Erythroblast (primary cell): Measurements from ENCODE around the gene XRCC4.

Experiments used
- DNase-seq, 2 experiments: peaks; one replicate each; lab custom pipeline; 2025; lab: John Stamatoyannopoulos, UW
- GATA1 ChIP-seq: IDR thresholded peaks from 2 replicates; pipeline ENCODE4 v1.6.1; 2011; ENCODE audit warnings: low read depth, mild to moderate bottlenecking, control low read depth, low read length, moderate library complexity
- POLR2A ChIP-seq: IDR thresholded peaks from 2 replicates; pipeline ENCODE4 v1.6.1; 2011; ENCODE audit warnings: mild to moderate bottlenecking, low read length

XRCC4 gene

DNA sequence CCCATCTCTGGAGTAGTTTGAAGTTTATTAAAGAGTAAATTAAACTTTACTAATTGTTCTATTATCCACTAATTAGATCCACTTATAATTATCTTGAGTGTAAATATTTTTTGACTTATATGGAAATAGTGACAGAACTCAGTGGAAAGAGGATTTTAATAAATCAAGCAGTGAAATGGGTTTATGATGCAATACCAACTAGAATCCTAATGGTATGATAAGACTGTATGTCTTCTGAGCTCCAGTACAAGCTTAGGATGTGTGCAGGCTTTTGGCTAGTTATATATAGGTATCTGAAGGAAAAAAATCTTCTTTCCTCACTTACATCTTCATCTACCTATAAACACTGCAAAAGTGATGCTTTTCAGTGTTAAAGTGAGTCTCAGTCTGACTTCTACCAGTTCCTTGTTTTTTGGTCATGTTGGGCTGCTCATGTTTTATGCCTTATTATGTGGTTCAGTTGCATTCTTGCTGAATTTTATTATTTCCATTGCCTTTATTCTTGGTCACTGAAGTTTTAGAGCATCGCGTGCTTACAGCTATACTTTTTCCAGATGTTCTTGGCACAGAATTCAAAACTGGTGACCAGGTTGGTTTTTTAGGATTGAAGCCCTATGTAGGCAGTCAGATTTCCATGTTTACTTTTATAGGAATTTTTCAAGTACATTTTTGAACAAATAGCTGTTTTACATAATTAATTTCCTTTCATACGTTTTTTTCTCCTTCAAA, 30.5 kb downstream of the XRCC4 start:
- DNase-seq, result no peak
- no peak for TF ChIP-seq GATA1

DNA sequence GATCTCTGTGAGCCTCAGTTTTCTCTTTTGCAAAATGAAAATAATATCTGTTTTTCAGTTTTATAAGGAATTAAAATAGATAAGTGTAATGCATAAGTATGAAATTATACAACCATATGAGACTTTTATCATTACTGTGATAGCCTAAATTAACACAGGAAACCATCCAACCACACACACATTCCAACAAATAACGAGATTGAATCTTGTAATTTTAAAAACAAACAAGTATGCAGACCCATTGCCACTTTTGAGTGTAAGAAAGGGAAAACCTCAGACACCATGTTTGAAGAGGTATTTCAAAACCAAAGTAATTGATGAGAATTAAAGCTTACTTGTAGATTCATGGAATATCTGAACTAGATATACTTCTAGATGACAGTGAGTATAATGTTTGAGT, 32.0 kb downstream of the XRCC4 start:
- TF ChIP-seq POLR2A, result no peak
- TF ChIP-seq GATA1, result no peak
- no peak for DNase-seq

DNA sequence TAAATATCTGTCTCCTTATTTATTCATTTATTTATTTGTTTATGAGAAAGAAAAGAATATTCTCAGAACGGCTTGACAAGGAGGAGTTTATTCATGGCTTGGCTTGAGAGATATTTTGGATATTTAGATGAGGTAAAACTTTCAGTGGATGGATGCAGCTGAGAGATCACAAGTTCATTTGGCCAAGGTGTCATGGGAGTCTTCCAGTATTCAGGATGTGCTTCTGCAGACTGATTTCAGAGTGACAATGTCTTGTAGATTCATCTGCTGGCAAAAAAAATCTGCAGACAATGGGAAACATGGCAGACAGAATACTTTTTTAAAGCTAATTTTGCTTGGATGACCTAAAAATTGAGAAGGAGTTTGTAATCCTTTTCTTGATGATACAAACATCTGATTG, 38.5 kb downstream of the XRCC4 start:
- no peak for DNase-seq
- TF ChIP-seq GATA1, result no peak
- no peak for TF ChIP-seq POLR2A

DNA sequence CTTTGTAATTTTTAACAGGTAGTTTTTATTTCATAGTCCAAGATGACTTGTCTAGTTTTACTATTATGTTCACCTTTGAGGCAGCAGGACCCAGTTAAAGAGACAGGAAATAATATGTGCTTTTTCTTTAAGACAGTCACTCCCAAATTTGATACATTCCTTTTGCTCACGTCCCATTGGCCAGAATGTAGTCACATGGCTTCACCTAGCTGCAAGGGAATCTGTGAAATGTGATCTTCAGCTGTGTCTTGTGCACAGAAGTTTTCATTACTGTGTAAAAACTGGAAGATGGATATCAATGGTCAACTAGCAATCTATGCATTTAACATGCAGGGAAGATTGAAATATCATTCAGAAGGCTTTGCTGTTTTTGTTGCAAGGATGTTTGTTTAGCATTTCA, 41.1 kb downstream of the XRCC4 start:
- DNase-seq, result peak; percentile 3 to 36
- no peak for TF ChIP-seq GATA1
- no peak for TF ChIP-seq POLR2A

DNA sequence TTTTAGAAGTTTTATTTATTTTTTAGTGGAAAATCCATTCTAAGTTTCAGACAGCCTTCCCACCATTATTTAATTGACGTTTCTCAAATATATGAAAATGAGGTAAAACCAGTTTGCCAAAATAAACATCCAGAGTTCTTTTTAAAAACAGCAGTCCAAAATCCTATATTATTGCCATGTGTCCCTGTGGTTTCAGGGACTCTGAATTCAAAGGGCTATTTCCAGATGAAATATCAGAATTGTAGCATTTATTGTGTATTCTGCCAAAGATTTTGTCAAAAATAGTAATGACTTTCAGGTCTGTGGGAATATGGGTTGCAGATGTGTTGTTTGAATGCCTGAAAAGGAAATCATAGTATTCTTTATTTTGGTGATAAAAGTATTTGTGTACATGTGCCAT, 41.6 kb downstream of the XRCC4 start:
- no peak for TF ChIP-seq POLR2A
- no peak for TF ChIP-seq GATA1
- DNase-seq, result no peak

DNA sequence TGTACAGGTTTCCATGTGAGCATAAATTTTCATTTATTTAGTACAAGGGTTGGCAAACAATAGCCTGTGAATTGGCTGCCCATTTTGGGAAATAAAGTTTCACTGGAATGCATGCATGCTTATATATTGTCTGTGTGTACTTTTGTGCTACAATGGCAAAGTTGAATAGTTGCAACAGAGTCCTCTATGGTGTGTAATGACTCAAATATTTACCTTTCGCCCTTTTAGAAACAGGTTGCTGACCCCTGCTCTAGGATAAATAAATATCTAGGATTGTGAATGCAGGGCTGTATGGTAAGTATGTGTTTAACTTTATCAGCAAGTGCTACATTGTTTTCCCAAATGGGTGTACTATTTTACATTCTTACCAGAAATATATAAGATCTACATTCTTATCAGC, 47.2 kb downstream of the XRCC4 start:
- TF ChIP-seq POLR2A, result no peak
- TF ChIP-seq GATA1, result no peak
- no peak for DNase-seq

DNA sequence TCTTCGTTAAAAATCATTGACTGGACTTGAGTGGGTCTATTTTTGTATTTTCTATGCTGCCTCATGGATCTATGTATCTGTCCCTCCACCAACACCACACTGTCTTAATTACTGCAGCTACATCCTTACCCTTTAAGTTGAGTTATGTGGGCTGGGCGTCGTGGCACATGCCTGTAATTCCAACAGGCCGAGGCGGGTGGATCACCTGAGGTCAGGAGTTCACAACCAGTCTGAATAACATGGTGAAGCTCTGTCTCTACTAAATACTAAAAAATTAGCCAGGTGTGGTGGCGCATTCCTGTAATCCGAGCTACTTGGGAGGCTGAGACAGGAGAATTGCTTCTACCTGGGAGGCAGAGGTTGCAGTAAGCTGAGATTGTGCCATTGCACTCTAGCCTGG, 48.2 kb downstream of the XRCC4 start:
- no peak for TF ChIP-seq GATA1
- no peak for TF ChIP-seq POLR2A

DNA sequence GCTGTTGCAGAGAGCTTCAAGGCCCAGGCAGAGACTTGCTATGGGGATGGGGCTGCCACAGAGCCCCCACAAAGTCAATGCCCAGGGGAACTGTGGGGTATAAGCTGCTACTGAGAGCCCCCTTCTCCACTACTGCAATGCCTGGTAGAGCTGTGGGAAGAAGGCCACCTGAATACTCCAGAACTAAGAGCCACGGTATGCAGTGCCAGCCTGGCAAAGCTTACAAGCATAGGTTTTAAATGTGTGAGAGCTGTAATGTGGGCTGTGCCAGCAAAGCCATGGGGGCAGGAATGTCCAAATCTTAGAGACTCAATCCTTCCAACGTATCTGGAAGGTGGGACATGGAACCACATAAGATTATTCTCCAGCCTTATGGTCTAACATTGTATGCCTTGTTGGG, 49.2 kb downstream of the XRCC4 start:
- TF ChIP-seq GATA1 (no peak), POLR2A (no peak)
- DNase-seq, result no peak

More for the DNA sequence above, 48.2 kb downstream of the XRCC4 start:
- no peak for DNase-seq

DNA sequence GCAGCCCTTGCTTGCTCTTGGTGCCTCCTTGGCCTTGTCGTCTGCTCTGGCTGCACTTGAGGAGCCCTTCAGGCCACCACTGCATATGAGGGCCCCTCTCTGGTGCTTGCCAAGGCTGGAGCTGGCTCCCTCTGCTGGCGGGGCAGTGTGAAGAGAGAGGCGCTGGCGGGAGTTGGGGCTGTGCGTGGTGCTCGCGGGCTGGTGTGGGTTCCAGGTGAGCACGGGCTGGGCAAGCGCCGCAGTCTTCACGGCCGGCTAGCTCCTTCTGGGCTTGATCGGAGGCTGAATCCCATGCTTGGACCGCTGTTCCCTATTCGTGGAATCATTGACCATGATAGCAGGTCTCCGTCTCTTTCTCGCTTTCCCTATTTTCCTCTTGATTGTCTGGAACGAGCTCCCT, 56.5 kb downstream of the XRCC4 start:
- no peak for DNase-seq
- TF ChIP-seq GATA1, result no peak
- TF ChIP-seq POLR2A, result no peak

DNA sequence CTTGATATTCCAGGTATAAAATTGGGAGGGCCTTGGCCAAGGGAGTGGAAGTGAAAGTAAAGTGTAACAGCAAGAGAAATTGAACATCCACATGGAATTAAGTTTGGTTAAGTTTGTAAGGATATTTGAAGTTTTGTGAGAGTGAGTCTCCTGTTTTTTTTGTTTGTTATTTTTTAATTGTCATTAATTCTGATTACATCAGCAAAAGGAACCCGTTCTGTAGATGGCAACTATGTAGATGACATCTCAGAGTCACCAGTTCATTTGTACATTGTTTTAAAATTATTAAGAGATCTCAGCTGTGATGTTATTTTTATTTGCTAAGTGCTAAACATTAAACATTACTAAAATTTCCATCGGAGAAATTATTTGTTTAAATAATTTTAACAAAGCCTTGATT, 65.2 kb downstream of the XRCC4 start:
- DNase-seq, result no peak
- TF ChIP-seq GATA1, result no peak
- TF ChIP-seq POLR2A, result no peak

DNA sequence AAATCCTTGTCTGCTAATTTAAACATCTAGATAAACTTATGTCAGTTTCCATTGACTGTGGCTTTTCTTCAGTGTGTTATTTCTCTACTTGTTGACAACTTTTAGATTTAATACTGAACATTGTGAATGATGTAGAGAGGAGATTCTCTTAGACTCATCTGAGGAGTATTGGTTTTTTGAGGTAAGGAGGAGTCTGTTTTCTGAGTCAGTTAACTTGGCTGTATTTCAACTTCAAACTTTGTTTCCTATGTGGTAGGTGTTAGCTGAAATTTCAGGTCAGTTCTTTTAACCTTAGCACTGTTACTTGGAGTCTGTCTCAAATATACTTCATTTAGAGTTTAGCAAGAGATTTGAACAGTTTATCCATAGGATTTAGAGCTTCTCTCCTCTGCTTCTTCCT, 67.9 kb downstream of the XRCC4 start:
- TF ChIP-seq POLR2A (no peak), GATA1 (no peak)
- DNase-seq, result no peak

DNA sequence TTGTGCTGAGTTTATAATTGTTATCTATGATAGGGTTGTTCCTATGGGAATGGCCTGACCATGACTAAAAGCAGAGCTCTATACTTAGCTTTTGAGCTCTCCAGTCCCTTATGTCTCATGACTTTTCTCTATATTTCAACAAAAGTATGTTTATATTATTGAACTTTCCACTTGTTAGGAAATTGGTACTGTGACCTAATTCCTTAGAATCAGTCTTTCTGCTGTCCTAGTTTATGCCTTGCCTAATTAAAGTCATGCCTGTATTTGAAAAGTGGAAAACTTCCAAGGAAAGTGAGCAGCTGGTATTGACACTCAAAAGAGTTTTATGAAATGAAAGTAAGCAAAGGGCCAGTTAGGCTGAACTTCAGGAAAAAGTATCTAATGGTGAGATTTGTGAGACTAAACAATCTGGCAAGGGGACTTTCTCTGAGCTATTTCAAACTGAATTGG, 68.6 kb downstream of the XRCC4 start:
- DNase-seq, result no peak
- no peak for TF ChIP-seq GATA1
- no peak for TF ChIP-seq POLR2A

DNA sequence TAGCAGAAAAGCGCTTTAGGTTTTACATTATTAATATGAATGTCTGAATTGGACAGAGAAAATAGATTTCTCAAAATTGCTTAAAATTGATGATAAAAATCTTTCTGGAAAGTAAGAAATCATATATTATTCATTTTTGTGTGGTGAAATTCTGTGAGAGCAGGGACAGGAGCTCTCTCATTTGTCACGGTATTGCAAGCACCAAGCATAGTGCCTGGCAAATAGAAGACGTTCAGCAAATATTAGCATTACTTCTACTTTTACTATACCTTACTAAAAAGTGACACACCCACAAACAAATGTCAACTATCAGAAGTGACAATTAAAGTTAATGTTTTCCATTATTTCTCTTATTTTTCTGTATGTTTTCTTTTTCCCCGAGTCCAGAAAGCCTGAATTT, 69.1 kb downstream of the XRCC4 start:
- no peak for DNase-seq
- TF ChIP-seq GATA1, result no peak
- TF ChIP-seq POLR2A, result no peak

DNA sequence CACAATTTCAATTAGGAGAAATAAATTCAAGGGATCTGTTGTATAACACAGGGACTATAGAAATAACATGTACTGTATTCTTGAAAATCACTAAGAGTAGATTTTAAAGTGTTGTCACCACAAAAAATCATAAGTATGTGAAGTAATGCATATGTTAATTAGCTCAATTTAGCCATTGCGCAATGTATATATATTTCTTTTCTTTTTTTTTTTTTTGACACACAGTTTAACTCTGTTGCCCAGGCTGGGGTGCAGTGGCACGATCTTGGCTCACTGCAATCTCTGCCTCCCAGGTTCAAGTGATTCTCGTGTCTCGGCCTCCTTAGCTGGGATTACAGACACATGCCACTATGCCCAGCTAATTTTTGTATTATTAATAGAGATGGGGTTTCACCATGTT, 70.2 kb downstream of the XRCC4 start:
- TF ChIP-seq GATA1 (no peak), POLR2A (no peak)
- no peak for DNase-seq

DNA sequence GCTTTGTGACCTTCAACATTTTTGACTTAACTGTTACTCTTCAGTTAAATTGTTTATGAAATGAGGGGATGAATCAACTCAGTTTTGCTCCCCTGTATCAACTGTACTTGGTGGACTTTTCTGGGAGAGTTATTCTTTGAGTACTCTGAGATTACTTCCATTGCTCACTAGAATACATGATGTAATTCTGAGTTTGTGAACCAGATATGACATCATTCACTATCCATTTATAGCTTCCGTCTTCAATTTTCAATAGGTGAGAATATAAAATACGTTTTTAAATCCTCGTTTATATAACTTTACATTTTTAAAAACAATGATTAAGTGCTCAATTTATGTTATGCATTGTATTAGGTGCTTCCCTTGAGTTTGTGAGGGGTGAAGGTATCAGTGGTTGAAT, 71.0 kb downstream of the XRCC4 start:
- TF ChIP-seq GATA1, result no peak
- no peak for DNase-seq
